HCT116 (cell line): Measurements from ENCODE around the gene DIDO1. TPM values are rescaled to one million over a fixed set of nuclear protein-coding genes. Genes with fewer than 3 reads are reported as not detected.

Experiments used
- ATAC-seq: fragments of 200-7000 bp; cut with Tn5 transposase; 2 replicates; pipeline ENCODE4 v1.9.1; 2020; ENCODE audit warnings: mild to moderate bottlenecking, moderate library complexity
- BruUV-seq: library from RNA; stranded (reverse); fragments of 400-500 nt; replicated peaks from 2 replicates; lab custom pipeline; 2021; lab: Mats Ljungman, UMichigan
- CTCF ChIA-PET: fragments of 300-600 bp; sonication (Branson Sonifier 250); formaldehyde crosslinking; loops from one replicate; lab custom pipeline; 2021; ENCODE audit warnings: antibody characterized with exemption; lab: Charles Lee
- POLR2A ChIA-PET: fragments of 300-600, 350-600 bp; sonication (Branson Sonifier 250); formaldehyde crosslinking; loops from one replicate; lab custom pipeline; 2021; ENCODE audit warnings: antibody characterized with exemption; lab: Charles Lee
- RAD21 ChIA-PET, 2 experiments: fragments of 300-600 bp; sonication (Branson Sonifier 250); formaldehyde crosslinking; loops; one replicate each; lab custom pipeline; 2023; ENCODE audit warnings: low total read pairs in 2 of 2; ENCODE audit not compliant: uncharacterized antibody in 2 of 2, unreplicated experiment in 2 of 2, low non-redundant PET in 1 of 2; lab: Charles Lee
- DNase-seq: peaks from one replicate; pipeline ENCODE4 v3.0.0-alpha.2; 2010; ENCODE audit warnings: low read depth, low spot score
- H2AFZ ChIP-seq: fragments of 200-600 bp; shearing (Covaris generic), sonication (generic); 2 replicates; pipeline ENCODE4 v1.6.1; 2017; ENCODE audit warnings: low read depth, mixed run types, mixed read lengths, antibody characterized with exemption, low read length; ENCODE audit not compliant: poor library complexity, severe bottlenecking
- H3K27ac ChIP-seq: 2 replicates; pipeline ENCODE4 v1.5.1; 2012; ENCODE audit warnings: low read depth, low read length
- H3K27me3 ChIP-seq: fragments of 200-600 bp; sonication (generic); 2 replicates; pipeline ENCODE4 v1.6.1; 2016; ENCODE audit warnings: mixed run types, low read length, mixed read lengths; ENCODE audit not compliant: insufficient read depth
- H3K36me3 ChIP-seq, 2 experiments: fragments of 200-500 bp in 1 of 2; fragments of 200-600 bp in 1 of 2; sonication (Bioruptor generic) in 1 of 2; sonication (generic) in 1 of 2; 2 replicates each; pipeline versions ENCODE4 v1.5.1 to v1.6.1; 2014 to 2016; ENCODE audit warnings: low read length in 2 of 2, inconsistent platforms in 1 of 2, mixed read lengths in 1 of 2, mixed run types in 1 of 2; ENCODE audit not compliant: insufficient read depth in 2 of 2, control insufficient read depth in 1 of 2
- H3K4me1 ChIP-seq, 2 experiments: fragments of 200-600 bp in 1 of 2; sonication (generic) in 1 of 2; 2 replicates each; pipeline versions ENCODE4 v1.5.1 to v1.6.1; 2012 to 2017; ENCODE audit warnings: low read length in 2 of 2, inconsistent platforms in 1 of 2, mild to moderate bottlenecking in 1 of 2, mixed read lengths in 1 of 2, mixed run types in 1 of 2, moderate library complexity in 1 of 2; ENCODE audit not compliant: insufficient read depth in 2 of 2, control insufficient read depth in 1 of 2
- H3K4me2 ChIP-seq: fragments of 200-600 bp; sonication (generic); 2 replicates; pipeline ENCODE4 v1.6.1; 2017; ENCODE audit warnings: mixed run types, low read length, mixed read lengths
- H3K4me3 ChIP-seq, 2 experiments: fragments of 200-600 bp in 1 of 2; sonication (generic) in 1 of 2; replicated peaks in 1 of 2; 2 replicates each; pipeline ENCODE4 v1.5.1; 2011 to 2016; ENCODE audit warnings: low read length in 2 of 2, control low read depth in 1 of 2, low read depth in 1 of 2, mild to moderate bottlenecking in 1 of 2, mixed read lengths in 1 of 2, mixed run types in 1 of 2
- H3K79me2 ChIP-seq: fragments of 200-600 bp; sonication (generic); 2 replicates; pipeline ENCODE4 v1.6.1; 2017; ENCODE audit warnings: mild to moderate bottlenecking, mixed run types, low read length, moderate library complexity, mixed read lengths; ENCODE audit not compliant: insufficient read depth
- H3K9ac ChIP-seq: fragments of 200-600 bp; sonication (generic); 2 replicates; pipeline ENCODE4 v1.6.1; 2016; ENCODE audit warnings: low read length, mixed read lengths
- H3K9me2 ChIP-seq: fragments of 200-600 bp; sonication (generic), shearing (Covaris generic); 2 replicates; pipeline ENCODE4 v1.6.1; 2017; ENCODE audit warnings: mixed run types, mild to moderate bottlenecking, moderate library complexity; ENCODE audit not compliant: insufficient read depth
- H3K9me3 ChIP-seq, 2 experiments: fragments of 200-500 bp in 1 of 2; fragments of 200-600 bp in 1 of 2; sonication (Bioruptor generic) in 1 of 2; sonication (generic) in 1 of 2; 2 replicates each; pipeline ENCODE4 v1.6.1; 2014 to 2017; ENCODE audit warnings: low read length in 2 of 2, mixed read lengths in 2 of 2, inconsistent platforms in 1 of 2, low read depth in 1 of 2, mild to moderate bottlenecking in 1 of 2, mixed run types in 1 of 2, moderate library complexity in 1 of 2; ENCODE audit not compliant: control insufficient read depth in 1 of 2, insufficient read depth in 1 of 2
- H4K20me1 ChIP-seq: fragments of 200-600 bp; sonication (generic), shearing (Covaris generic); 2 replicates; pipeline ENCODE4 v1.6.1; 2017; ENCODE audit warnings: mixed run types, mild to moderate bottlenecking, moderate library complexity; ENCODE audit not compliant: insufficient read depth
- CBX3 ChIP-seq: IDR thresholded peaks from 2 replicates; pipeline ENCODE4 v1.6.1; 2012; ENCODE audit warnings: low read depth
- CEBPB ChIP-seq: IDR thresholded peaks from 2 replicates; pipeline ENCODE4 v1.6.1; 2012; ENCODE audit warnings: low read depth
- EGR1 ChIP-seq: IDR thresholded peaks from 2 replicates; pipeline ENCODE4 v1.6.1; 2012; ENCODE audit warnings: low read depth
- ELF1 ChIP-seq: IDR thresholded peaks from 2 replicates; pipeline ENCODE4 v1.6.1; 2012; ENCODE audit warnings: low read depth, borderline replicate concordance
- EZH2 ChIP-seq: fragments of 200-600 bp; sonication (generic); IDR thresholded peaks from 2 replicates; pipeline ENCODE4 v1.6.1; 2017; ENCODE audit warnings: antibody characterized with exemption, mixed run types
- EZH2phosphoT487 ChIP-seq: fragments of 200-600 bp; IDR thresholded peaks from 2 replicates; pipeline ENCODE4 v1.6.1; 2018; ENCODE audit warnings: antibody characterized with exemption, borderline replicate concordance
- JUND ChIP-seq: IDR thresholded peaks from 2 replicates; pipeline ENCODE4 v1.6.1; 2012
- POLR2A ChIP-seq: IDR thresholded peaks from 2 replicates; pipeline ENCODE4 v1.7.0; 2011; ENCODE audit warnings: borderline replicate concordance; ENCODE audit not compliant: insufficient read depth, insufficient read length; ENCODE audit errors: extremely low read depth
- SIN3A ChIP-seq: IDR thresholded peaks from 2 replicates; pipeline ENCODE4 v1.6.1; 2012; ENCODE audit warnings: low read depth
- SP1 ChIP-seq: IDR thresholded peaks from 2 replicates; pipeline ENCODE4 v1.6.1; 2012; ENCODE audit warnings: low read depth
- SRF ChIP-seq: IDR thresholded peaks from 2 replicates; pipeline ENCODE4 v1.6.1; 2012; ENCODE audit warnings: low read depth
- TCF7L2 ChIP-seq: IDR thresholded peaks from 2 replicates; pipeline ENCODE4 v1.7.0; 2011; ENCODE audit warnings: borderline replicate concordance, inconsistent platforms; ENCODE audit not compliant: insufficient read depth, insufficient read length; ENCODE audit errors: extremely low read depth
- ZFX ChIP-seq: fragments of 450-650 bp; IDR thresholded peaks from 2 replicates; pipeline ENCODE4 v1.6.1; 2017
- ZNF274 ChIP-seq: fragments of 200-500 bp; sonication (Bioruptor generic); IDR thresholded peaks from 2 replicates; pipeline ENCODE4 v1.6.1; 2014; ENCODE audit warnings: mild to moderate bottlenecking, low read depth, low read length, inconsistent platforms
- intact Hi-C: fragments of 100-400 bp; cut with micrococcal nuclease; formaldehyde crosslinking; loops from 2 replicates; pipeline ENCODE4 v1.10.0; 2022
- total RNA-seq: library from RNA; stranded (reverse); gene quantifications from one replicate; pipeline ENCODE4 v1.2.1, GENCODE V29; 2021; ENCODE audit not compliant: unreplicated experiment
- TF ChIP-seq, protein P1 (sequence below): IDR thresholded peaks from 2 replicates; pipeline ENCODE4 v1.6.1; 2012
- TF ChIP-seq, protein P2 (sequence below): IDR thresholded peaks from 2 replicates; pipeline ENCODE4 v1.6.1; 2012
- TF ChIP-seq, protein P3 (sequence below), 3 experiments: fragments of 200-600 bp in 1 of 3; sonication (generic) in 1 of 3; IDR thresholded peaks in 2 of 3; conservative IDR thresholded peaks in 1 of 3; 2 replicates each; pipeline ENCODE4 v1.5.1; 2012 to 2017; ENCODE audit warnings: low read depth in 2 of 3, low read length in 2 of 3, antibody characterized with exemption in 1 of 3, borderline replicate concordance in 1 of 3, control low read depth in 1 of 3, mild to moderate bottlenecking in 1 of 3, mixed read lengths in 1 of 3, mixed run types in 1 of 3, moderate library complexity in 1 of 3; ENCODE audit not compliant: insufficient read depth in 1 of 3

The DIDO1 gene
- total RNA-seq, 1 experiment from 2014 or later, result 41.4 TPM

DNA sequence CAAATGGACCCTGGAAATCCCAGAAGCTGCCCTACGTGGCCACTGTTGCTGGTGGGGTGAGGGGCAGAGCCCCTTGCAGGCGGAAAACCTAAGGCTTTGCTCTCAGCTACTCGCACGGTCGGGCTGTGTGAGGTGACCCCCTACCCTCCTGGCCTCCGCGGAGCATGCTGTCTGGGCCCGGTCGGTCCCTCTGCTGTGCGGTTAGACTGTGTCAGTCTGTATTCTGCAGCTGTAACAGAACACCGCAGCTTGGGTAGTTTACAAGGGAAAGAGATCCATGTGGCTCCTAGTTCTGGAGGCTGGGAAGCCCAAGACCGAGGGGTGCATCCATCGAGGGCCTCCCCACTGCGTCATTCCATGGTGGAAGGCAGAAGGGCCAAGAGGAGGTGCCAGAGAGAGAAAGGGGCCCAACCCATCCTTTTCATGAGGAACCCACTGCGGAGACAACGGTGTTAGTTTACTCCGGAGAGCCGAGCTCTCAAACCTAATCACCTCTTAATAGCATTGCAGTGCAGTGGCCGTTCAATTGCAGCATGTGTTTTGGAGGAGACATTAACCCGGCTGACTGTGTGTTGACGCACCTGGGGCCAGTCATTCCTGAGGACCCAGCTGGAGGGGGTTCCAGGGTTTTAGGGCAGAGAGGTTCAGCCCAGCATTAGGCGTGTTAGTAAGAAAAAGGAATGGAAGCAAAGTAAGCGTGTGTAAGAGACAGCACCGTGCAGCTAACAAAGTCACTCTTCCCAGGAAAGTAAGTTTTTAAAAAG is 91.2 kb downstream of the DIDO1 start:
- BruUV-seq, result no TSS peak
- H3K4me2 ChIP-seq, result no peak overlapping the region
- no peak for ATAC-seq
- H3K36me3 ChIP-seq, result no peaks in the 10 kb centered on the region
- no peaks in the 10 kb centered on the region for H3K9me2 ChIP-seq
- H2AFZ ChIP-seq, result no peak overlapping the region
- no peaks in the 10 kb centered on the region for H3K79me2 ChIP-seq
- intact Hi-C loops, result no loop called here
- RAD21 ChIA-PET, result no interaction called here
- H3K27me3 ChIP-seq, result no peaks in the 10 kb centered on the region
- no peak overlapping the region for H3K9ac ChIP-seq
- DNase-seq, result no peak
- TF ChIP-seq EZH2phosphoT487, result no peak
- no peak for TF ChIP-seq EGR1
- no peak for TF ChIP-seq ELF1
- TF ChIP-seq, protein P1, sequence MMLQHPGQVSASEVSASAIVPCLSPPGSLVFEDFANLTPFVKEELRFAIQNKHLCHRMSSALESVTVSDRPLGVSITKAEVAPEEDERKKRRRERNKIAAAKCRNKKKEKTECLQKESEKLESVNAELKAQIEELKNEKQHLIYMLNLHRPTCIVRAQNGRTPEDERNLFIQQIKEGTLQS, result no peak
- TF ChIP-seq POLR2A, result no peak
- no peak for TF ChIP-seq ZFX
- TF ChIP-seq SIN3A, result no peak
- TF ChIP-seq CEBPB, result no peak
- TF ChIP-seq, protein P2, sequence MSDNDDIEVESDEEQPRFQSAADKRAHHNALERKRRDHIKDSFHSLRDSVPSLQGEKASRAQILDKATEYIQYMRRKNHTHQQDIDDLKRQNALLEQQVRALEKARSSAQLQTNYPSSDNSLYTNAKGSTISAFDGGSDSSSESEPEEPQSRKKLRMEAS, result no peak
- no peak for TF ChIP-seq EZH2
- TF ChIP-seq SRF, result no peak
- TF ChIP-seq, protein P3, sequence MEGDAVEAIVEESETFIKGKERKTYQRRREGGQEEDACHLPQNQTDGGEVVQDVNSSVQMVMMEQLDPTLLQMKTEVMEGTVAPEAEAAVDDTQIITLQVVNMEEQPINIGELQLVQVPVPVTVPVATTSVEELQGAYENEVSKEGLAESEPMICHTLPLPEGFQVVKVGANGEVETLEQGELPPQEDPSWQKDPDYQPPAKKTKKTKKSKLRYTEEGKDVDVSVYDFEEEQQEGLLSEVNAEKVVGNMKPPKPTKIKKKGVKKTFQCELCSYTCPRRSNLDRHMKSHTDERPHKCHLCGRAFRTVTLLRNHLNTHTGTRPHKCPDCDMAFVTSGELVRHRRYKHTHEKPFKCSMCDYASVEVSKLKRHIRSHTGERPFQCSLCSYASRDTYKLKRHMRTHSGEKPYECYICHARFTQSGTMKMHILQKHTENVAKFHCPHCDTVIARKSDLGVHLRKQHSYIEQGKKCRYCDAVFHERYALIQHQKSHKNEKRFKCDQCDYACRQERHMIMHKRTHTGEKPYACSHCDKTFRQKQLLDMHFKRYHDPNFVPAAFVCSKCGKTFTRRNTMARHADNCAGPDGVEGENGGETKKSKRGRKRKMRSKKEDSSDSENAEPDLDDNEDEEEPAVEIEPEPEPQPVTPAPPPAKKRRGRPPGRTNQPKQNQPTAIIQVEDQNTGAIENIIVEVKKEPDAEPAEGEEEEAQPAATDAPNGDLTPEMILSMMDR (IDR thresholded peaks at IDR 0.05 in 2 of 3, conservative IDR thresholded peaks at IDR 0.05 in 1 of 3; ENCODE audit: borderline replicate concordance in 1 of 3, insufficient read depth in 1 of 3, low read depth in 2 of 3, low read length in 2 of 3), result no peak
- TF ChIP-seq TCF7L2, result no peak
- TF ChIP-seq ZNF274, result no peak
- no peak for TF ChIP-seq SP1
- TF ChIP-seq CBX3, result no peak
- TF ChIP-seq JUND, result no peak
- POLR2A ChIA-PET, result no interaction called here
- CTCF ChIA-PET, result interaction anchor here (1.3 kb wide), 1 partner anchor 13 kb away, joined by 4 read pairs; no protein-coding TSS in a partner anchor
- H3K4me1 ChIP-seq, result peaks cover 15 to 21% of the 10 kb centered on the region in 2 experiments
- no peaks in the 10 kb centered on the region for H3K9me3 ChIP-seq
- no peak overlapping the region for H3K4me3 ChIP-seq
- no peaks in the 10 kb centered on the region for H4K20me1 ChIP-seq
- no peak overlapping the region for H3K27ac ChIP-seq
